ENCODE measurements around the gene SLC22A31. TPM values are rescaled to one million over a fixed set of nuclear protein-coding genes. Genes with fewer than 3 reads are reported as not detected.

The SLC22A31 gene
- polyA plus RNA-seq, 3 donors: 0.46 to 1.1 (median 0.63) TPM

DNA sequence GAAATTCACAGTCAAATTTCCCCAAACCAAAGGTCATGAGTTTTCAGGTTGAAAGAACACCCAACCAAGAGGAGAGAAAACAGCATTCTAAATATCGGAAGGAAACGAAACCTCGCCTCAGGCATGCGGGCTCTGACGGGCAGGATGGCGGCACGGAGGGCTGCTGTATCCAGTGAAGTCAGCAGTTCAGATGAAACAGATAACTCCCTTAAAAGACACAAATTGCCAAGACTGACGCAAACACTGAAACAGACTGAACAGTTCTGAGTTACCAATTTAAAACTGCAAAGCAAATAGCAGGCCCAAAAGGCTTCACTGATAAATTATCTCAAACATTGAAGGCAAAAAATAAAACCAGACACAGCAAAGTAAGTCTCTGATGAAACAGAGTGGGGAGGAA lies 49.4 kb downstream of the SLC22A31 start:
- no peak for DNase-seq

DNA sequence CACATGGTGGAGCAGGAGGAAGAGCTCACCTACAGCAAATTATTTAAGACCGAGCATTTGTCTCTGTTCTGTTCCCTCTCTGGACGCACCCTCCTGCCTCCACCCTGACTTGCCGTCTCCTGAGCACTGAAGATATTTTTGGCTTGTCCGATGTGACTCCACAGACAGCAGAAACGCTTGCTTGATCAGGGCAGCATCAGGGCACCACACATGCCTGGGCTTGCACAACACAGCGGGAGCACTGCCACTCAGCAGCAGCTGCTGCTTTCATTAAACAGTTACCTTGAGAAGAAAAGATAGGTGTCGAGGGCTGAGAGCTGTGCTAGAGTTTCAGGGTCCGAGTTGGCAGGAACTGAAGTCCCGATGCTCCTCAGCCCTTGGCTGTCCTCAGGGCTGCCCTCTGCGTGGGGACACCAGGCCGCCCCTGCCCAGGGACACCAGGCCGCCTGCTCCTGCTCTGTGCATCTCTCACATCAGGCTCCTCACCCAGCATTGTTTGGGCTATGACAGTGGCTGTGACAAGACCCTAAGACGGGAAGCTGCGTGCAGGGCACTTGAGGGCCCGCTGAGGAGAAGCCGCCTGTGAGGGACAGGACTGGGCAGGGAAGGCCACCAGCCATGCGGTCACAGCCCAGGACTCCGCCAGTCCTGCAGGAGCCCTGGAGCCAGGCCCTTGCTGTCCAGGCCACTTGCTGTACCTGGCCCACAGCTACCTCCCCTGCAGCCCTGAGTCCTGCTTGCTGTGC lies 50.1 kb downstream of the SLC22A31 start:
- no peak for DNase-seq

DNA sequence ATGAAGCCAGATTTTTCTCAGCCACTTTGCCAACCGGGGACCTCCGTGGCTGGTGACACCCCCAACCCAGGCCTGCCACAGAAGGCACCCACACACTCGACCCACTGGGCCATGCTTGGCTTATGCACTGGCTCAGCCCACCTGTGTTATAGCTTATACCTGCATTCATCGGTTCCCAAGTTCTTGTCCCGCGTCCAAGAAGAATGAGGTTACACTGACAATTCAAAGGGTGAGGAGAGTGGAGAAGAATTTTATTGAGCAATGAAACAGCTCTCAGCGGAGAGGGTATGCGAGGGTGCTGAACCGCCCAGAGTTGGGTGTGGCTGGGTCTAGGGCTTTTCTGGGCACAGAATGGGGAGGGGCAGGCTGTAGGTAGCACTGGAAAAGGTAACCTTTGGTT lies 51.0 kb downstream of the SLC22A31 start:
- no peak for DNase-seq

- no peak for DNase-seq
Observed at GRCh38 chr16:89147085-89147817, 53.1 kb downstream of the SLC22A31 start.

DNA sequence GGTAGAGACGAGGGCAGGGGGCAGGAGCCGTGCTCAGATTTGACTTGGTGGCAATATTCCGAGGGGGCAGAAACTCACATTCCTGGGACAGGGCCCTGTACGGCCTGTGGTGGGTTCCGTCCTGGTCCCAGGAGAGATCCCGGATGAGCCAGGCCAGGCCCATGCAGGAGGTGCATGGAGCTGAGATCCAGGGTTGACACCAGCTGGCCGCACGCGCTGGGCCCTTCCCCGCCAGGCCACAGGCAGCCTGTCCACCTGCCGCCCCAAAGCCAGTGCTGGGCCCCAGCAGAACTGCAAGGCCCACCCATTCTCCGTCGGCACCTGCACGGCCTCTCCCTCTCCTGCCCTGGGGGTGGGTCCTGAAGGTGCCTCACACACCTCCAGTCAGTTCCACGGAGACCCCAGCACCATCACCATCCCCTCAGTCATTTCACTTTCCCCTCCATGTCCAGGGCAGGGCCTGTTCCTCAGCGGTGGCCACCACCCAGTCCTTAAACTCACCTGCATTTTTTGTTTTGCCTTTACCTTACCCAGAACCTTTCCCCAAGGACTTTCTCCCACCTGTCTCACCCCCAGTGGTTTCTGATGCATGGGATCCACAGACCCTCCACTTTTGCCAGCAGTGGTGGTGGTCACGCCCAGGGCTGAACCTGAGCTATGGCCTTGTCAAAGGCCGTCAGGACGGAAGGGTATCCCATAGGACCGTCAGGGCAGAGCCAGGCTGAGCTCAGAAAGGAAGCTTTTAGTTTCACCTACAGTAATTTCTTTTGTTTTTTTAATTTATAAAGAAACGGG lies 53.9 kb downstream of the SLC22A31 start:
- DNase-seq: no peak

Other genes with a start within 250 kb of the SLC22A31 start
- 1 to 10 TPM; 3.1 to 3.6 (median 3.5) TPM for gene CBFA2T3, start 223.3 kb downstream of the SLC22A31 start, polyA plus RNA-seq (ENCODE audit: insufficient read length in 3 of 3)
- 10 to 100 TPM; 28.5 to 43.3 (median 37.1) TPM for gene ACSF3, start 106.7 kb downstream of the SLC22A31 start, polyA plus RNA-seq (ENCODE audit: insufficient read length in 3 of 3)
- 1 to 10 TPM; 1.7 to 2.5 (median 2.3) TPM for gene CDH15, start 28.8 kb downstream of the SLC22A31 start, polyA plus RNA-seq (ENCODE audit: insufficient read length in 3 of 3)
- gene ZNF778, start 17.2 kb upstream of the SLC22A31 start, polyA plus RNA-seq (ENCODE audit: insufficient read length in 3 of 3): 1 to 10 TPM; 5.9 to 8.0 (median 7.5) TPM

Measured in renal pelvis (tissue), 4 donors.